ENCODE measurements around the gene BORCS8.

DNA sequence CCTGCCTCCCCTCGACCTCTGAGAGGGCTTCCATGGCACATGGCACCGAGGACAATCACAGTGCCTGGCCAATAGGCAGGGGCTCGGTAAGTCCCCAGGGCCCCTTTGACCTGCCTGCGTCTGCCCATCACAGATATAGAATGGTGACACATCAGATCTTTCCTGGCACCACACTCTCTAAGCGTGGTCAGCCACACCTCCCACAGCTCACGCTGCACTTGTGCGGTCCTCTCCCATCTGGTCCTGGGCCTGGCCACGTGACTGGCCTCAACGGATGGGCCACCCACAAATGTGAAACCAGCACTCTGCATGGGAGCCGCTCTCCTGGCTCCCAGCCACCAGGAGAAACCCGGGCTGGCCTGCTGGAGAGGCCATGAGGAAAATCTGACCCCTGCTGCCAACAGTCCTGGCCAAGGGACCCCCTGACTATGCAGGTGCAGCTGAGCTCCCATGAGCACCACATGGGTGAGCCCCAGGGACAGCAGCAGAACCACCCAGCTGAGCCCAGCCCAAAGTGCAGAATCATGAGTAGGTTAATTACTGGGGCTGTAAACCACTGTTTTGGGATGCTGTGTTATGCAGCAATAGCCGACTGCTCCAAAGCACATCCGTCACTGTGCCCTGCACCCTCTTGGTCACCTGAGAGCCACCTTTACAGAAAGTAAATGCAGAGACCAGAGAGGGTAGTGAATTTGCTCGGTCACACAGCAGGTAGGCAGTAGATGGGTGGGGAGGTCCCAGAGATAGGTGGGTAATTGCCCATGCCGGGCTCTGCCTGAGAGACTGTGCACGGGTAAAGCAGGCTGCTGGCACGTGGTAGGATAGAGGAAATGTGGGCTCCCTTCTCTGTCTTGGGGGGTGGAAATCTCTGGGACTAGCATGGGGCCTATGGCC lies 12.2 kb downstream of the BORCS8 start:
- TF ChIP-seq, protein P1, sequence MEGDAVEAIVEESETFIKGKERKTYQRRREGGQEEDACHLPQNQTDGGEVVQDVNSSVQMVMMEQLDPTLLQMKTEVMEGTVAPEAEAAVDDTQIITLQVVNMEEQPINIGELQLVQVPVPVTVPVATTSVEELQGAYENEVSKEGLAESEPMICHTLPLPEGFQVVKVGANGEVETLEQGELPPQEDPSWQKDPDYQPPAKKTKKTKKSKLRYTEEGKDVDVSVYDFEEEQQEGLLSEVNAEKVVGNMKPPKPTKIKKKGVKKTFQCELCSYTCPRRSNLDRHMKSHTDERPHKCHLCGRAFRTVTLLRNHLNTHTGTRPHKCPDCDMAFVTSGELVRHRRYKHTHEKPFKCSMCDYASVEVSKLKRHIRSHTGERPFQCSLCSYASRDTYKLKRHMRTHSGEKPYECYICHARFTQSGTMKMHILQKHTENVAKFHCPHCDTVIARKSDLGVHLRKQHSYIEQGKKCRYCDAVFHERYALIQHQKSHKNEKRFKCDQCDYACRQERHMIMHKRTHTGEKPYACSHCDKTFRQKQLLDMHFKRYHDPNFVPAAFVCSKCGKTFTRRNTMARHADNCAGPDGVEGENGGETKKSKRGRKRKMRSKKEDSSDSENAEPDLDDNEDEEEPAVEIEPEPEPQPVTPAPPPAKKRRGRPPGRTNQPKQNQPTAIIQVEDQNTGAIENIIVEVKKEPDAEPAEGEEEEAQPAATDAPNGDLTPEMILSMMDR (IDR thresholded peaks at IDR 0.05) = no peak
- no peak for TF ChIP-seq POLR2A (IDR thresholded peaks at IDR 0.05)
